Retina (tissue), 1 donor: ENCODE measurements around the gene IFNL4.
A peak's percentile ranks its signal among the peaks of the same experiment; 100 is the strongest.
"Not testable (repeated sequence)": the region's sequence is repeated elsewhere in the genome, so short reads cannot be mapped to it uniquely, and the experiment has no call there.

Experiments used
- DNase-seq: peaks from one replicate; pipeline ENCODE4 v3.0.0-alpha.2; 2016

Gene IFNL4

DNA sequence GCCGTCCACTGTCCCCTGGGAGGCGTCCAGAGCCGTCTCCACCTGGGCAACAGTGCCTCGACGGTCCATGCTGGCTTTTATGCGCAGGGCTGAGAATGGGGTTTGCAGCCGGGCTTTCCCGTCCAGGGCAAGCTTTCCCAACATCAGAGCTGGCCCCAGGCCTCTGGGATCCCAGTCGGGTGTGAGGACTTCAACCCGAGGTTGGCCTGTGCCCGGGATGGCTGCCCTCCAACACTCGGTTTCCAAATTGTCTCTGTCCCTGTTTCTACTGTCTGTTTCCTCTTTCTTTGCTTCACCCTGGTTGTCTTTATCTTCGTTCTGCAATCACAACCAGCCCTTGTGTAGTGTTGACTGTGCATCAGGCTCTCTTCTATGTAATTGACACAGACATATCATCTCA, at the start of gene IFNL4:
IFNL4 (minus strand) TSS at position 51 of the 400 bp plus-strand sequence.
- DNase-seq: no peak

DNA sequence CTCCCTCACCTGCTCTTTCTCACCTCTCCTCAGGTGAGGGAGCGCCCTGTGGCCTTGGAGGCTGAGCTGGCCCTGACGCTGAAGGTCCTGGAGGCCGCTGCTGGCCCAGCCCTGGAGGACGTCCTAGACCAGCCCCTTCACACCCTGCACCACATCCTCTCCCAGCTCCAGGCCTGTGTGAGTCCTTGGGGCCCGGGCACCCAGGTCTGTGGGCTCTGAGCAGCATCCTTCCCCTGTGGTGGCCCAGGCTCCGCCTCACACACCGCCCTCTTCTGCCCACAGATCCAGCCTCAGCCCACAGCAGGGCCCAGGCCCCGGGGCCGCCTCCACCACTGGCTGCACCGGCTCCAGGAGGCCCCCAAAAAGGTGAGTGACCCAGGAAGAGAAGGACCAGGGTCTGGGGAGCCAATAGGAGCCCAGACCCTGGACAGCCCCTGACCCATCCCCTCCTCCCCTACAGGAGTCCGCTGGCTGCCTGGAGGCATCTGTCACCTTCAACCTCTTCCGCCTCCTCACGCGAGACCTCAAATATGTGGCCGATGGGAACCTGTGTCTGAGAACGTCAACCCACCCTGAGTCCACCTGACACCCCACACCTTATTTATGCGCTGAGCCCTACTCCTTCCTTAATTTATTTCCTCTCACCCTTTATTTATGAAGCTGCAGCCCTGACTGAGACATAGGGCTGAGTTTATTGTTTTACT, 49.4 kb upstream of the IFNL4 start:
- no peak for DNase-seq

DNA sequence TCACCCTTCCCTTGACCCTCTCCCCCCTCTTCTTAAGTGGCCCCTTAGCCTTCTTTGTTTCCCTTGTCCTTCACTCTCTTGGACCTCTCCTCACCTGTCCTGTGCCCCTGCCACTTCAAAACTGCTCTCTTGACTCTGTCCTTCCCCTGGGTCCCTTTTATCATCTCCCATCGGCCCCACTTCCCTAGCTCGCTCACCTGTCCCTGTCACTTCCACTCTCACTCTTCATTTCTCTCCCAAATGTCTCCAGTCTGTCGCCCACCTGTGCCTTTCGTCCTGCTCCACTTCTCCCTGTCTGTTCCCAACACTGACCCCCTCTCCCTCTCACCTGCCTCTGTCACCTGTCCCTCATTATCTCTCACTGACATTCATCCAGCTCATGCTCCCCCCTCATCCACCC, 48.2 kb upstream of the IFNL4 start:
- DNase-seq: no peak

DNA sequence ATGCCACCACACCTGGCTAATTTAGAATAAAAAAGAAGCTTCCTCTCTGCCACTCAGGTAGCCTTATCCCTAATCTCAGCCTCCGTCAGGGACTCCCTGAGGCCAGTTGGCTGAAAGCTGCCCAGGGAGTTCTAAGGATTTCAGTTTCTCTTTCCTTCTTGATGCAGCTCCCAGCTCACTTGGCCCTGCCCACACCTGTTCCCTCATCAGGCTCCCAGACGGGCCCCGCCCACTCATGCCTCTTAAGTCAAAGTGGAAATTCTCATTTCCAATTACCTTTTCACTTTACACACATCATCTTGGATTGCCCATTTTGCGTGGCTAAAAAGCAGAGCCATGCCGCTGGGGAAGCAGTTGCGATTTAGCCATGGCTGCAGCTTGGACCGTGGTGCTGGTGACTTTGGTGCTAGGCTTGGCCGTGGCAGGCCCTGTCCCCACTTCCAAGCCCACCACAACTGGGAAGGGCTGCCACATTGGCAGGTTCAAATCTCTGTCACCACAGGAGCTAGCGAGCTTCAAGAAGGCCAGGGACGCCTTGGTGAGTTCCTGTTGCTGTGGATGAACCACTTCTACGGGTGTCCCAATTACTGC, 47.5 kb upstream of the IFNL4 start, which contains the start of gene IFNL1:
IFNL1 (plus strand) TSS at position 353 of the 591 bp plus-strand sequence; CDS start at position 368, 15 bp downstream.
- no peak for DNase-seq

DNA sequence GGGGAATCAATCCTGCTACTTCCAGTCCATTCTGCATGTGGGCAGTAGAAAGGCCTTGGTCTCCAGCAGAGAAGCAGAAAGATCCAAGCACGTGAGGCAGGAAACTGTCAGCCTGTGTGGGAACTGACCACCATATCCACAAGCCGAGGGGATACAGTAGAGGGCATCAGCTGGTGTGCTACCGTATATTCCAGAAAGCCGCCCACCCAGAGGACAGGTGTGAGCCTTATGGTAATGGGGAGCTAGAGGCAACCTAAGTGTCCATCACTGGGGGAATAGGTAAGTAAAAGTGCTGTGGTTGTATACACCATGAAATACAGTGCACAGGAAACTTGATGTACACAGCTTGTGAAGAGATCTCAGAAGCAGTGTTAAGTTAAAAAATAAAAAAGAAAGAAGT, 44.7 kb upstream of the IFNL4 start:
- no peak for DNase-seq

DNA sequence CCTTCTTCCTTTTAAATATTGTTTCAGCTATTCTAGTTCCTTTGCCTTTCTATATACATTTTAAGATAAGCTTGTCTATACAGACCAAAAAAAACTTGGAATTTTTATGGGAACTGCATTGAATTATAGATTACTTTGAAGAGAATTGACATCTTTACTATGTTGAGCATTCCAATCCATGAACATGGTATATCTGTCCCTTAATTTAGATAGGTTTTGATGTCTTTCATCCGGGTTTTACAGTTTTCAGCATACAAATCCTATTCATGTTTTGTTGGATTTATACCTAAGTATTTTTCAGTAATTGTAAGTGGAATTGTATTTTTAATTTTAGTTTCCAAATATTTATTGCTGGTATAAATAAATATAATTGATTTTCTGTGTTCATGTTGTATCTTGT, 35.4 kb upstream of the IFNL4 start:
- no peak for DNase-seq

DNA sequence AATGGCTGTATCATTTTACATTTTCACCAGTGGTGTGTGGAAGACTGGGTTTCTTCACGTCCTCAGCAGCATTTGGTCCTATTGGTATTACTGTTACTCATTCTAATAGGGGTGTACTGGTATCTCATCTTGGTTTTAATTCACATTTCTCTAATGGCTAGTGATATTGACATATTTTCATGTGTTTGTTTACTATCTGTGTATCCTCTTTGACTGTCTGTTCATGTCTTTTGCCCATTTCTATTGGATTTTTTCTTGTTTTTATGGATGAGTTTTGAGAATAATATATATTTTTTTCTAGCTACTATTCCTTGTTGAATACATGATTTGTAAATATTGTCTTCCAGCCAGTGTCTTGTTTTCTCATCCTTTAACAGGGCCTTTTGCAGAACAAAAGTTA, 33.4 kb upstream of the IFNL4 start:
- no peak for DNase-seq

DNA sequence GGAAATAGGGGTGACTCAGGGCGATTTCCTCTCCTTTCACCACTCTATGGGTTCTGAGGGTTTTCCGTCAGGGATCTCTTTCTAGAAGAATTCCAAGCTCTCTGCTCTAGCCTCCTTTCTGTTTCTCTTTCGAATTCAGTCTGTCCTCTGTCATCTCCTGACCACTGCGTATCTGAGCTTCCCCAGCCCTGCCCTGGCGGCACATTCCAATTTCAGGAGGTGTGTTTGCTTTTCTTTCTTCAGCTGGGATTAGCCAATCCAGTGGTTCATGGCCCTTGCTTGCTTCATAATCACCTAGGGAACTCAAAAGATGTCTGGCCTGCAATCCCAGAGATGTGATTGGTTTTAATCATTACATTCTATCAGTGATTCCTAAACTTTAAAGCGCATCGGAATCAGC, 28.9 kb upstream of the IFNL4 start:
- DNase-seq: no peak

DNA sequence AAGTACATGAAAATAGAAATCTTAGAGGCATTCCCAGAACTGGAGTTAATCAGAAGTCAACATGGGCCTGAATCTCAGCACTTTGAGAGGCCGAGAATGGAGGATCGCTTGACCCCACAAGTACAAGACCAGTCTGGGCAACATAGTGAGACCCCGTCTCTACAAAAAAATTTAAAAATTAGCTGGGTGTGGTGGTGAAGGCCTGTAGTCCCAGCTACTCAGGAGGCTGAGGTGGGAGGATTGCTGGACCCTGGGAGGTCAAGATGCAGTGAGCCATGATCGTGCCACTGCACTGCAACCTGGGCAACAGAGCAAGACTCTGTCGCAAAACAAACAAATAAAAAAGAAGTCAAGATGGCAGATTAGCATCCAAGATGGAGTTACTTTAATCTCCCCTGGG, 28.1 kb upstream of the IFNL4 start:
- DNase-seq: no peak

DNA sequence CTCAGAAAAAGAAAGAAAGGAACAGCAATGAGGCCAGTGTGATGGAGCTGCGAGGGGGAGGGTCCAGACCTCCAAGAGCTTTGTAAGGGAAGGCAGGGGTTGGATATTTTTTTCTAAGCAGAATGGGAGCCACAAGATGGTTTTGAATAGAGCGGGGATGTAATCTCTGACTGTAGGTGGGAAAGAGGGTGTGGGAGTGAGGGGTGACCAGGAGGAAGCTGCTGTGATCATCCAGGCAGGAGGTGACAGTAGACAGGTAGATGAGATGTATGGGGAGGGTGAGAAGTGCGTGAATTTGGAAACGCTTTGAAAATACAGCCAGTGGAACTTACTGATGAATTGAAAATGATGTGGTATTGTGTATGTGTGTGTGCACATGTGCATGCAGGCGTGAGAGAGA, 26.9 kb upstream of the IFNL4 start:
- no peak for DNase-seq

DNA sequence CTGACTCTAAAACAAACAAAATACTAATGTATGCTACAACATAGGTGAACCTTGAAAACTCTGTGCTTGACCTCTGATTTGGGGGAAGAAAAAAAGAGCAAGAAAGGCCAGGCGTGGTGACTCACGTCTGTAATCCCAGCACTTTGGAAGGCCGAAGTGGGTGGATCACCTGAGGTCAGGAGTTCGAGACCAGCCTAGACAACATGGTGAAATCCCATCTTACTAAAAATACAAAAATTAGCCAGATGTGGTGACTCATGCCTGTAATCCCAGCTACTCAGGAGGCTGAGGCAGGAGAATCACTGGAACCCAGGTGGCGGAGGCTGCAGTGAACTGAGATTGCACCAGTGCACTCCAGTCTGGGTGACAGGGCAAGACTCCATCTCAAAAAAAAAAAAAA, 25.2 kb upstream of the IFNL4 start:
- DNase-seq: not testable (repeated sequence)

DNA sequence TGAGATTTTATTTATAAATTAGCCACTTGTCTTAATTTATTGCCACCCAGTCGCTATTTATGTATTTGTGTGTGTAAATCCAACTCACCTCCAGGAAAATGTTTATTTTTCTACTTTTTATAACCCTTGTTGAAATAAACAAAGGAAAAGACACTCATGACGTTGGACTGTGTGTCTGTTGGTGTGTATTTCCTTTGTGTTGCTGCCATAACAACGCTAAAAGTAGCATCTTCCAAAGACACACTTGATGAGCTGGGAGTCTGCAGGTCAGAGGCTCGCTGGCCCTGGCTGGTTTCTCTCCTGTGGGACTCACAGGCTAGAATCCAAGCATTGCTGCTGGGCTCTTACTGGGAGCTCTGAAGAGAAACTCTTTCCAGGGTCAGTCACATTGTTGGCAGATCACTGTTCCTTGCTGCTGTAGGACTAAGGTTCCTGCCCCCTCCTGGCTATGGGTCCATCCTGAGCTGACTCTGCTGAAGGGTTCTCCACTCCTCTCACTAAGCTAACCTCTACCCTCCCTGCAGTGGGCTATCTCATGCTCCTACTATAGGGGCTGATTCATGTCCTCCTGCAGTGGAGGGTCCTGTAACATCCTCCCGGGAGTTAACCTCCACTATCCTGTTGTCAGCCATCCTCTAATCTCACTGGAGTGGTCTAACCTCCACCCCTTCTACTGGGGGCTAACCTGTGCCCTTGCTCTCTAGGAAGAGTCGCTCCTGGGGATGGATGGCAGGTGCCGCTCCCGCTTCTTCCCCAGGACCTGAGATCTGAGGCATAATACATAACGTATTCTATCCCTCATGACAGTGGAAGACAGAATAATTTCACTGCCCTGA, 21.6 kb upstream of the IFNL4 start:
- no peak for DNase-seq

DNA sequence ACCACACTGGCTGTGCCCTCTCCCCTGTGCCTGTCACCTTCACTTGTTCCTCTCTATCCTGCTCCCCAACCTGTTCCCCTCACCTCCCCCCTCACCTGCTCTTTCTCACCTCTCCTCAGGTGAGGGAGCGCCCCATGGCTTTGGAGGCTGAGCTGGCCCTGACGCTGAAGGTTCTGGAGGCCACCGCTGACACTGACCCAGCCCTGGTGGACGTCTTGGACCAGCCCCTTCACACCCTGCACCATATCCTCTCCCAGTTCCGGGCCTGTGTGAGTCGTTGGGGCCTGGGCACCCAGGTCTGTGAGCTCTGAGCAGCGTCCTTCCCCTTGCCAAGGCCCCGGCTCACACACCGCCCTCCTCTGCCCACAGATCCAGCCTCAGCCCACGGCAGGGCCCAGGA, 20.7 kb upstream of the IFNL4 start:
- not testable (repeated sequence) for DNase-seq

DNA sequence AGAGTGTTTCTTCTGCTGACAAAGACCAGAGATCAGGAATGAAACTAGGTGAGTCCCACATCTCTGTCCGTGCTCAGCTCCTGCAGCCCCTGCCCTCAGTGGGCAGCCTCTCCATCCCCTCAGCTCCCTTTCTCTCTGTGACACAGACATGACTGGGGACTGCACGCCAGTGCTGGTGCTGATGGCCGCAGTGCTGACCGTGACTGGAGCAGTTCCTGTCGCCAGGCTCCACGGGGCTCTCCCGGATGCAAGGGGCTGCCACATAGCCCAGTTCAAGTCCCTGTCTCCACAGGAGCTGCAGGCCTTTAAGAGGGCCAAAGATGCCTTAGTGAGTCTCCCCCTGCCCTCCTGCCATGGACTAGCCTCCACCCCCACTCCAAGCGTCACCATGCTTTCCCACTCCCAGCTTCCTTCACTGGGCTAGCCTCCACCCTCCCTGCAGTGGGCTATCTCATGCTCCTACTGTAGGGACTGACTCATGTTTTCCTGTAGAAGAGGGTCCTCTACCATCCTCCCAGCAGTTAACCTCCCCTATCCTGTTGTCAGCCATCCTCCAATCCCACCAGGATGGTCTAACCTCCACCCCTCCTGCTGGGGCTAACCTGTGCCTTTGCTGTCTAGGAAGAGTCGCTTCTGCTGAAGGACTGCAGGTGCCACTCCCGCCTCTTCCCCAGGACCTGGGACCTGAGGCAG, 20.0 kb upstream of the IFNL4 start:
- DNase-seq: not testable (repeated sequence)

DNA sequence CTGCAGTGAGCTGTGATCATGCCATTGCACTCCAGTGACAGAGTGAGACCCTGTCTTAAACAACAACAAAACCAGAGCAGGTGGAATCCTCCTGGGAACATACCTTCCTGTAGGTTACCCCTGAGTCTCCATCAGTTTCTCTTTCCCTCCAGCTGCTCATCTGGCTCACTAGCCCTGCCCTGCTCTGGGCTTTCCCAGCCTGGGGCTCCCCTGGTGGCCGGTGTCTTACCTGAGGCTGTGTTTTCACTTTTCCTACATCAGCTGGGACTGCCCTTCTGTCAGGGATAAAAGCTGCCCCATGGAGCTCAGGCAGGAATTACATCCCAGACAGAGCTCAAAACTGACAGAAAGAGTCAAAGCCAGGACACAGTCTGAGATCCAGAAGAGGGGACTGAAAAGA, 19.4 kb upstream of the IFNL4 start, which contains the start of gene IFNL2:
IFNL2 (plus strand) TSS at position 312 of the 400 bp plus-strand sequence. CDS start 173 bp downstream, outside the sequence.
- not testable (repeated sequence) for DNase-seq

DNA sequence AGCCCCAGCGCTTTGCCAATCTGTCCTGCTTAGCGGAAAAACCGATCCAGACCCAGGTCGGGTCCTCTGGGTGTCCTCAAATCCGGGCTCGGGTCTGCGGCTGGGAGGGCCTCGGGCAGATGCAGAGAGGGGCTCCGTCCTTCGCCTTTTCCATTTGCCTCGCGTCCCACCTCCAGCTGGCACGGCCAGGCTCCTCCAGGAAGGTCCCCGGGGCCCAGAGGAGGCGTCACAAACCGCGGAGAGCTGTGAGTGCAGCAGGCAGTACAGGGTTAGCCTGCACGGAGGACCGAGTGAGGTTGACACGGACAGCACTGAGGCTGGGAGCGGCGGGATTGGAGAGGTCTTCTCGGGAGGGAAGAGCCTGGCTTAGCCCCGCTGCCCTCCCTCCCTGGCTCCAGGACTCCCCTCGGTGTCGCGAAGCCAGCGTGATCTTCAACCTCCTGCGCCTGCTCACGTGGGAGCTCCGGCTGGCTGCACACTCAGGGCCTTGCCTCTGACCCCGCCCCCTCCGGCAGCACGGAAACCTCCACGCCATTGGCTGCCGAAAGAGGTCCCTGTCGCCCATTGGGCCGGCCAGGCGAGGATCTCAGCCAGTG, 16.8 kb upstream of the IFNL4 start:
- no peak for DNase-seq

DNA sequence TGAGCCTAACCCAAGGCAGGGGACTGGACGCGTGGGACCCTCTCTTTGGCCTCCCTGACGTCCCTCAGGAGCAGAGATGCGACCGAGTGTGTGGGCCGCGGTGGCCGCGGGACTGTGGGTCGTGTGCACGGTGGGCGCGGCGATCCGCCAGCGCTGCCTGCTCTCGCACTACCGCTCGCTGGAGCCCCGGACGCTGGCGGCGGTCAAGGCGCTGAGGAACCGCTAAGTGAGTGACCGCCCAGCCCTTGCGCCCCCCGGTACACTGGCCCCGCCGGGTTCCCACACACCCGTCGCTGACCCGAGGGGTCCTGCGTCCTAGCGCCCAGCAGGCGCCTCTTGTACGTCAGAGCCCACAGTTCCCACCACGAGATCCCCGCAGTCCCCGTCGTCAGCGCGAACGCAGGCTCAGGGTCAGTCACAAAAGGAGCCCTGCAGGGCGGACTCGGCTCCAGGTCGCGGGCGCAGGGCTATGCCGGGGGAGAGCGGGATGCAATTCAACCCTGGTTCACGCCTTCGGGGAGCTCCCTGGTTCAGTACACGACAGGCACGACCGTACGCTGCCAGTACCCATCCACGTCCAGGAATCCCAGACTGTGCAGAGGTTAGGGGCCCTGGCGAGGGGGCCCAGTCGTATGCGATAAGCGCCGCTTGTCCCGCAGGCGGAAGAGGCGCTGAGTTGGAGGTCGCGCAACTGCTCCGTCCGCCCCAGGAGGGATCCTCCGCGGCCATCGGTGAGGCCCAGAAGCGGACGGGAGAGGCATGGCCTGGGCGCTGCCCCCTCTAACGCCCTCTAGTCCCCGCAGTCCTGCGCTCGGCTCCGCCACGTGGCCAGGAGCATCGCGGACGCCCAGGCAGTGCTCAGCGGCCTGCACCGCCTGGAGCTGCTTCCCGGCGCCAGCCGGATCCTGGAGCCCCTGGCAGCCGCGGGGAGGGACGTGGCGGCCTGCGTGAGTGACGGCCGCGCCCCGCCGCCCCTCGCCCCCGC, 15.9 kb upstream of the IFNL4 start:
- peak; percentile 78 for DNase-seq

DNA sequence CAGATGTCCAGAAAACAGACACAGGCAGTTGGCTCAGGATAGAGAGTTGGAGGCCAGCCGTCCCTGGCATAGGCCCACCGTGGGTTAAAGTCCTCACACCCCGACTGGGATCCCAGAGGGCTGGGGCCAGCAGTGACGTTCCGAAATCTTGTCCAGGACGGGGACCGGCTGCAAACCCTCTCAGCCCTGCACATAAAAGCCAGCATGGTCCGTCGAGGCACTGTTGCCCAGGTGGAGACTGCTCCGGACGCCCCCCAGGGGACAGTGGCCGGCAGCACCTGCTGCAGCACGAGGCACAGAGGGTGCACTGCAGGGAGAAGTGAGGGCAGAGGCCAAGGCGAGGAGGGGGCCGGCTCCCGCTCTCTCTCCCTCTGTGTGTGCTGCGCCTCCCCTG, 15.3 kb upstream of the IFNL4 start:
- no peak for DNase-seq

DNA sequence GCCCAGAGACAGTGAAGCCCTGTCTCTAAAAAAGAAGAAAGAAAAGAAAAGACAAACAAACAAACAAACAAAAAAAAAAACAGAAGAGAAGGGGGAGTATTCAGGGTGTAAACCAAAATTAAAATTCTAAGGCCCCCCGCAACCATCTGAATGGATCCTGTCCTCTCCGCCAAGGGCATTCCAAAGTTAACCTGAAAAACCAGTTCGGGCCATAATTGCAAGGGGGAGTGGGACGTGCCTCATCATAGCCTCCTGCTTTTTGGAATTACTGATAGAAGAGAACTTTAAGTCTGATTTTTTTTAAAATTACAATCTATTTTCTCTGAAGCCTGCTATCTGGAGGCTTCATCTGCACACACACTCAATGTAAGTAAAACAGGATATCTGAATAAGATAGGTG, 13.8 kb upstream of the IFNL4 start:
- no peak for DNase-seq

DNA sequence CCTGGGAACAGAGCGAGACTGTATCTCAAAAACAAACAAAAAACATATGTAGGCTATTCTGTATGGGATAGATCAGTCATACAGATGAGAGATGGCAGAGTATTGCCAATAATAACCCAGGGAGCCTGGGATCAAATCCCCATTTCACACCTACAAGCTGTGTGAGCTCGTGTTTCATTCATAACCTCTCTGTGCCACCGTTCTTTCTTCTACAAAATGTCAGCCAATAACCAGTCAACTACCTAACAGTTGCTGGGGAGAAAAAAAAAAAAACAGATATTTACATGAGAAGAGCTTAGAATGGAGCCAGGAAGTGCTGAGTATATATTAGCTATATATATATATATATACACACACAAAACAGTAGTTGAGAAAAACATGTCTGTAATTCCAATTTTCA, 13.0 kb upstream of the IFNL4 start:
- DNase-seq: no peak

DNA sequence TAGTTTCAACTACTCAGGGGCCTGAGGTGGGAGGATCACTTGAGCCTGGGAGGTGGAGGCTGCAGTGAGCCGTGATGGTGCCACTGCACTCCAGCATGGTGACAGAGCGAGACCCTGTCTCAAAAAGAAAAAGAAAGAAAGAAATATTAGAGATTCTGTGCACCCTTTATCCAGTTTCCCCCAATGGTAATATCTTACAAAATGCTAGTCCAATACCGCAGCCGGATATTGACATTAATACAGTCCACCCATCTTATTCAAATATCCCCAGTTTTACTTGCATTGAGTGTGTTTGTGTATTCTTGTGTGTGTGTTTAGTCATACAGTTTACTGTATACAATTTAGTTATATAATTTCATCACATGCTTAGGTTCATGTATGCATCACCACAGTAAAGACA, 8.6 kb upstream of the IFNL4 start:
- no peak for DNase-seq
